Measurements from ENCODE around the gene FAM111B.
"Not testable (repeated sequence)": the region's sequence is repeated elsewhere in the genome, so short reads cannot be mapped to it uniquely, and the experiment has no call there.

The FAM111B gene

DNA sequence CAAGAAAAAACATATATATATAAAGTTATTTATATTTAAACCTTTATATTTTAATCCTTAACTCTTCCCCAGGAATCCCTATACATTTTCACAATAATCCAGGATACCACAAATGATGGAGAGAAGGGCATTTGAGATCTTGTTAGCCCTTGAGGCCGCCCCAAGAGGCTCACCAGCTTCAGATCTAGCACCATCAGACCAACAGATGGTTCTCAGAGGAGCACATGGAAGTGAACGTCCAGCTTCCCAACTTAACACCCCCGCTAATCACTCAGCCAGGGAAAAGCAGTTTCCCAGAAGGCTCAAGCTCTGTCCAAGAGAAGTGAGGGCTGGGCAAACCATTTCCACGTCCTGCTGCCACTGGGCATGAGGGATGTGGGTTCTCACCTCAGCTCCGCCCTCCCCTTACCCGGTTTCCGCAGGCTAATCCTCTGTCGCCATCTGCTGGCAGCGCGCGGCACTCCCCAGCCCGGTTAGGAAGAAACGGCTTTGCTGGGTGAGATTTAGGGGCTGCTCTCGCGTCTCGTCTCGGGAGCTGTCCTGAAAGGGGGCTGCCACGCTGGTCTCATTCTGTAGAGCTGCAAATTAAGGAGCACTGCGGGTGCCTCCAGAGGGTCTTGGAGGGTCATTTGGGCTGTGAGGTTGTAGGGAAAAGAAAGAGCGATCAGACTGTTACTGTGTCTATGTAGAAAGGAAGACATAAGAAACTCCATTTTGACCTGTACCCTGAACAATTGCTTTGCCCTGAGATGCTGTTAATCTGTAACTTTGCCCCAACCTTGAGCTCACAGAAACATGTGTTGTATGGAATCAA is 28.8 kb downstream of the FAM111B start:
- Mint-ChIP-seq H3K27me3 (no peaks in the 10 kb centered on the region), H3K36me3 (peaks cover 27% of the 10 kb centered on the region), H3K4me3 (peak overlapping the region; percentile 18), H3K27ac (peak overlapping the region; percentile 20), H3K9me3 (peaks cover 7% of the 10 kb centered on the region), H3K4me1 (peaks cover 4% of the 10 kb centered on the region)
- ATAC-seq (ENCODE audit: low read depth) (peak; percentile 99), DNase-seq (ENCODE audit: low spot score in 2 of 2) (peak; percentile 87 to 96)

GRCh38 chr11:59136551-59136950 is 29.5 kb downstream of the FAM111B start:
- not testable (repeated sequence) for ATAC-seq (ENCODE audit: low read depth); H3K27me3 Mint-ChIP-seq; H3K27ac Mint-ChIP-seq

GRCh38 chr11:59137190-59137589 is 30.2 kb downstream of the FAM111B start:
- Mint-ChIP-seq H3K27ac (no peak overlapping the region), H3K36me3 (peaks cover 22% of the 10 kb centered on the region), H3K4me3 (no peak overlapping the region), H3K27me3 (no peaks in the 10 kb centered on the region), H3K9me3 (peaks cover 6% of the 10 kb centered on the region), H3K4me1 (peaks cover 16% of the 10 kb centered on the region)
- DNase-seq (ENCODE audit: low spot score in 2 of 2) (no peak), ATAC-seq (ENCODE audit: low read depth) (no peak)

More at GRCh38 chr11:59136551-59136950, 29.5 kb downstream of the FAM111B start:
- not testable (repeated sequence) for DNase-seq (ENCODE audit: low spot score in 2 of 2); H3K9me3 Mint-ChIP-seq; H3K4me3 Mint-ChIP-seq; H3K4me1 Mint-ChIP-seq
- peaks cover 23% of the 10 kb centered on the region for H3K36me3 Mint-ChIP-seq

- Mint-ChIP-seq H3K36me3 (peaks cover 9% of the 10 kb centered on the region), H3K27ac (peak overlapping the region; percentile 16), H3K4me3 (no peak overlapping the region), H3K27me3 (no peaks in the 10 kb centered on the region), H3K4me1 (peaks cover 27% of the 10 kb centered on the region), H3K9me3 (no peaks in the 10 kb centered on the region)
- no peak for ATAC-seq (ENCODE audit: low read depth)
- no peak for DNase-seq (ENCODE audit: low spot score in 2 of 2)
Observed at GRCh38 chr11:59138643-59139042, 31.6 kb downstream of the FAM111B start.

- H3K4me1 Mint-ChIP-seq, result peaks cover 43% of the 10 kb centered on the region
- peaks cover 5% of the 10 kb centered on the region for H3K36me3 Mint-ChIP-seq
- H3K27ac Mint-ChIP-seq, result peak overlapping the region; percentile 97
- ATAC-seq (ENCODE audit: low read depth) (no peak), DNase-seq (ENCODE audit: low spot score in 2 of 2) (no peak)
- no peaks in the 10 kb centered on the region for H3K27me3 Mint-ChIP-seq
- no peak overlapping the region for H3K4me3 Mint-ChIP-seq
- H3K9me3 Mint-ChIP-seq, result no peaks in the 10 kb centered on the region
Observed at GRCh38 chr11:59141191-59141590, 34.2 kb downstream of the FAM111B start.

DNA sequence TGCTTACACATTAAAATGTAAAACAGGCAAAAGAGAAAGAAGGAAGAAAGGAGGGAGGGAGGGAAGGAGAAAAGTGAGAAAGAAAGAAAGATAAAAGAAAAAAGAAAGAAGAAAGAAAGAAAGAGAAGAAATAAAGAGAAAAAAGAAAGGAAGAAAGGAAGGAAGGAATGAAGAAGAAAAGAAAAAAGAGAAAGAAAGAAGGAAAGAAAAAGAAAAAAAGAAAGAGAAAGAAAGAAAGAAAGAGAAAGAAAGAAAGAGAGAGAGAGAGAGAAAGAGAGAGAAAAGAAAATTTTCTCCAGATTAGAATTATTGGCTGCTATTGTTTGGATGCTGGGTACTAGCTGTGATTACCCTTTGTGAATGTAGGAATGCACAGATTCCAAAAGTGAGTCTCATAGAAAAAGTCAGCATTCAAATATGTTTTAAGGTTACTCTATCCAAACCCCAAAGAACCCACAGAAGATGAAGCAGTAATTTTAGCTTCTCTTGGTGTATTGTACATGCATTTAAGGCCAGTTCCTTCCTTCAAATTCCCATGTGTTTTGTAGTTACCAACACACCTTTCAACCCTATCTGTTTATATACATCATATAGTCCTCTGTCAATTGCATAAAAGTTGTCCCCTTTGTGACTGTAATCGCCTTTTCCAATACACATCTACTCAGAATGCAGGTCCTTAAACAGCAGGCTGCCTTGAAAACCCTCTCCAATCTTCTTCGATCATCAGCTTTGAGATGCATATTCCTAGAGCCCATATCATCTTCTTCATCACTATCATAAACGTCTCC is 34.8 kb downstream of the FAM111B start:
- peaks cover 5% of the 10 kb centered on the region for H3K36me3 Mint-ChIP-seq
- peak; percentile 1 for ATAC-seq (ENCODE audit: low read depth)
- no peaks in the 10 kb centered on the region for H3K27me3 Mint-ChIP-seq

GRCh38 chr11:59142530-59143507 is 35.8 kb downstream of the FAM111B start, which contains the start of gene FAM111A:
TSS of gene FAM111A (plus strand) at chr11:59142856. CDS start at chr11:59148873, 6,017 bp downstream.
- Mint-ChIP-seq H3K9me3 (no peaks in the 10 kb centered on the region), H3K4me3 (peak within 1 kb of the TSS; percentile 99), H3K36me3 (peaks cover 1% of the 10 kb centered on the region), H3K4me1 (peaks cover 51% of the 10 kb centered on the region), H3K27me3 (no peaks in the 10 kb centered on the region), H3K27ac (peak within 1 kb of the TSS; percentile 97)
- peak; percentile 71 for ATAC-seq (ENCODE audit: low read depth)
- DNase-seq (ENCODE audit: low spot score in 2 of 2), result peak; percentile 61 to 76

More for the DNA sequence above, 34.8 kb downstream of the FAM111B start:
- Mint-ChIP-seq H3K27ac (peak overlapping the region; percentile 97), H3K9me3 (no peaks in the 10 kb centered on the region), H3K4me1 (peaks cover 43% of the 10 kb centered on the region), H3K4me3 (peak overlapping the region; percentile 99)
- no peak for DNase-seq (ENCODE audit: low spot score in 2 of 2)

DNA sequence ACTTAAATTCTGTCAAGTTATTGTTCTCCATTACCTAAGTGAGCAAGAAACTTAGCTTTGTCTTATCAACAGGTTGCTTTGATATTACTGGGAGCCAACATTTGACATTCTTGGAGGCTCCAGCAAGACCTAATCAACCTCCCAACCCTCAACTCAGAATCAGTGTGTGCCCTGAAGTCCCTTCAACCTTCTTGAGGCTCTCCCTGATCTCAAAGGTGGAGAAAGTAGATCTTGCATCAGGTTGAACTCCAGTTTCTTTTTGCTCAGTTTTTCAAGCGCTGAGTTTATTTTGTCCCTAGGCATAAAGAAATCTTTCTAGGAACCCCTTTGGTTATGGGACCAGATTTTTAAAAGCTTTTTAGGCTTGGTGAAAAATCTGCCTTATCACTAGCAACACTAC is 37.1 kb downstream of the FAM111B start:
- H3K27ac Mint-ChIP-seq, result peak overlapping the region; percentile 97
- H3K9me3 Mint-ChIP-seq, result no peaks in the 10 kb centered on the region
- H3K4me1 Mint-ChIP-seq, result peaks cover 63% of the 10 kb centered on the region
- peak overlapping the region; percentile 99 for H3K4me3 Mint-ChIP-seq
- DNase-seq (ENCODE audit: low spot score in 2 of 2) (no peak), ATAC-seq (ENCODE audit: low read depth) (no peak)
- H3K36me3 Mint-ChIP-seq, result no peaks in the 10 kb centered on the region
- no peaks in the 10 kb centered on the region for H3K27me3 Mint-ChIP-seq

- H3K27me3 Mint-ChIP-seq, result no peaks in the 10 kb centered on the region
- H3K4me3 Mint-ChIP-seq, result peak overlapping the region; percentile 99
- peaks cover 65% of the 10 kb centered on the region for H3K4me1 Mint-ChIP-seq
- DNase-seq (ENCODE audit: low spot score in 2 of 2) (peak; percentile 60), ATAC-seq (ENCODE audit: low read depth) (peak; percentile 63)
- H3K9me3 Mint-ChIP-seq, result no peaks in the 10 kb centered on the region
- peak overlapping the region; percentile 97 for H3K27ac Mint-ChIP-seq
- H3K36me3 Mint-ChIP-seq, result no peaks in the 10 kb centered on the region
Observed at GRCh38 chr11:59144579-59145345, 37.7 kb downstream of the FAM111B start.

DNA sequence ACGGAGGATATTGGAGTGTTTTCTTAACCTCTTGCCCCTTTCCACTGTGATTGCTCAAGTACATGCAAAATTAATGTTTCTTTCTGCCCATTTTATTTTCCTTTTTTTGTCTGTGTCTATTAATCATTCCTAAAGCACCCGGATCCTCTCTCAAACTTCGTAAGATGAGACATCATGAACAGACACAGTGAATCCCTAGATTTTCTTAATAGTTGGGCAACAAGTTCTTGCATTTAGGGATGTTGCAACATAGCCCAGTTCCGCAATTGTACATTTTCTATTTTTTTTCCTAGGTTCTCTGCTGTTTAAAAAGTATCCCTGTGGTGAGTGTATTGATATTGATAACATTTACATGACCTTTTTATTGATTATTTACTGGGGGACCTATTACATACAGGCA is 38.5 kb downstream of the FAM111B start:
- Mint-ChIP-seq H3K27me3 (no peaks in the 10 kb centered on the region), H3K4me1 (peaks cover 65% of the 10 kb centered on the region), H3K9me3 (no peaks in the 10 kb centered on the region), H3K4me3 (peak overlapping the region; percentile 99), H3K36me3 (no peaks in the 10 kb centered on the region), H3K27ac (peak overlapping the region; percentile 97)
- no peak for DNase-seq (ENCODE audit: low spot score in 2 of 2)
- no peak for ATAC-seq (ENCODE audit: low read depth)

DNA sequence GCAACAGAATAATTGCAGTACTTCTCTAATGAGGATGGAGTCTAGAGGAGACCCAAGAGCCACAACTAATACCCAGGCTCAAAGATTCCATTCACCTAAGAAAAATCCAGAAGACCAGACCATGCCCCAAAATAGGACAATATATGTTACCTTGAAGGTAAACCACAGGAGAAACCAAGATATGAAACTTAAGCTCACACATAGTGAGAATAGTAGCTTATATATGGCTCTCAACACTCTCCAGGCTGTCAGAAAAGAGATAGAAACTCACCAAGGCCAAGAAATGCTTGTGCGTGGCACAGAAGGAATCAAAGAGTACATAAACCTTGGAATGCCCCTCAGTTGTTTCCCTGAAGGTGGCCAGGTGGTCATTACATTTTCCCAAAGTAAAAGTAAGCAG is 44.7 kb downstream of the FAM111B start:
- H3K27ac Mint-ChIP-seq, result peak overlapping the region; percentile 88
- ATAC-seq (ENCODE audit: low read depth) (no peak), DNase-seq (ENCODE audit: low spot score in 2 of 2) (no peak)
- H3K4me1 Mint-ChIP-seq, result peaks cover 40% of the 10 kb centered on the region
- peak overlapping the region; percentile 87 for H3K4me3 Mint-ChIP-seq
- H3K9me3 Mint-ChIP-seq, result no peaks in the 10 kb centered on the region
- H3K36me3 Mint-ChIP-seq, result no peaks in the 10 kb centered on the region
- H3K27me3 Mint-ChIP-seq, result no peaks in the 10 kb centered on the region

DNA sequence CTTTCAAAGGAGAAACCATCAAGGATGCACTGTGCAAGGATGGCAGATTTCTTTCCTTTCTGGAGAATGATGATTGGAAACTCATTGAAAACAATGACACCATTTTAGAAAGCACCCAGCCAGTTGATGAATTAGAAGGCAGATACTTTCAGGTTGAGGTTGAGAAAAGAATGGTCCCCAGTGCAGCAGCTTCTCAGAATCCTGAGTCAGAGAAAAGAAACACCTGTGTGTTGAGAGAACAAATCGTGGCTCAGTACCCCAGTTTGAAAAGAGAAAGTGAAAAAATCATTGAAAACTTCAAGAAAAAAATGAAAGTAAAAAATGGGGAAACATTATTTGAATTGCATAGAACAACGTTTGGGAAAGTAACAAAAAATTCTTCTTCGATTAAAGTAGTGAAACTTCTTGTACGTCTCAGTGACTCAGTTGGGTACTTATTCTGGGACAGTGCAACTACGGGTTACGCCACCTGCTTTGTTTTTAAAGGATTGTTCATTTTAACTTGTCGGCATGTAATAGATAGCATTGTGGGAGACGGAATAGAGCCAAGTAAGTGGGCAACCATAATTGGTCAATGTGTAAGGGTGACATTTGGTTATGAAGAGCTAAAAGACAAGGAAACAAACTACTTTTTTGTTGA is 45.4 kb downstream of the FAM111B start:
- Mint-ChIP-seq H3K27ac (peak overlapping the region; percentile 88), H3K9me3 (no peaks in the 10 kb centered on the region), H3K4me3 (peak overlapping the region; percentile 87), H3K27me3 (no peaks in the 10 kb centered on the region), H3K4me1 (peaks cover 35% of the 10 kb centered on the region), H3K36me3 (no peaks in the 10 kb centered on the region)
- peak; percentile 74 for ATAC-seq (ENCODE audit: low read depth)
- no peak for DNase-seq (ENCODE audit: low spot score in 2 of 2)
